ENCODE results near the gene MYO1B.

GRCh38 chr2:191197096-191197495 is 48.1 kb upstream of the MYO1B start:
- no peak for TF ChIP-seq EZH2phosphoT487 (IDR thresholded peaks at IDR 0.05; ENCODE audit: insufficient read depth, low read depth)
- no peak for TF ChIP-seq EZH2 (IDR thresholded peaks at IDR 0.05; ENCODE audit: insufficient read depth, poor library complexity, severe bottlenecking)

Data from GM23248 (cell line).